Measurements from ENCODE around the gene TLN1. TPM values are rescaled to one million over a fixed set of nuclear protein-coding genes. Genes with fewer than 3 reads are reported as not detected.
A peak's percentile ranks its signal among the peaks of the same experiment; 100 is the strongest.

The TLN1 gene
- total RNA-seq, 2 donors from 2014 or later: 816 to 836 TPM

DNA sequence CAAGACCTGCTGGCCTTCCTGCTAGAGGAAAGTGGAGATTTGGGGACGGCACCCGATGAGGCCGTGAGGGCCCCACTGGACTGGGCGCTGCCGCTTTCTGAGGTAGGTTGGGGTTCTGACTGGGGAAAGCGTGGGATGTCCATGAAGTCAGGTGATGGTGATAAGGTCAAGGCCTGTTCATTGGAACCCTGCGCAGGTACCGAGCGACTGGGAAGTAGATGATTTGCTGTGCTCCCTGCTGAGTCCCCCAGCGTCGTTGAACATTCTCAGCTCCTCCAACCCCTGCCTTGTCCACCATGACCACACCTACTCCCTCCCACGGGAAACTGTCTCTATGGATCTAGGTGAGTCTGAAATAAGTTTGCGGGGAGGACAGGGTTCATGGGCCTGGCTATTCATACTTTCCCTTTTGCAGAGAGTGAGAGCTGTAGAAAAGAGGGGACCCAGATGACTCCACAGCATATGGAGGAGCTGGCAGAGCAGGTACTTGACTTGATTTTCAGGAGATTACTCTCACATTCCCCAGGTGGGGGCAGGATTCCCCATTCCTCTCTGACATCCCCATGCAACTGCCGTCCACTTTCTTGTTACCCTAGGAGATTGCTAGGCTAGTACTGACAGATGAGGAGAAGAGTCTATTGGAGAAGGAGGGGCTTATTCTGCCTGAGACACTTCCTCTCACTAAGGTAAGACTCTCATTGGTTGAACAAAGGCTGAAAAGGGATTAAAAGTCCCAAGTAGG lies 976 bp upstream of the TLN1 start:
- intact Hi-C loops (cut with DNase I): no loop called here
- no peak for DNase-seq (ENCODE audit: low spot score)

DNA sequence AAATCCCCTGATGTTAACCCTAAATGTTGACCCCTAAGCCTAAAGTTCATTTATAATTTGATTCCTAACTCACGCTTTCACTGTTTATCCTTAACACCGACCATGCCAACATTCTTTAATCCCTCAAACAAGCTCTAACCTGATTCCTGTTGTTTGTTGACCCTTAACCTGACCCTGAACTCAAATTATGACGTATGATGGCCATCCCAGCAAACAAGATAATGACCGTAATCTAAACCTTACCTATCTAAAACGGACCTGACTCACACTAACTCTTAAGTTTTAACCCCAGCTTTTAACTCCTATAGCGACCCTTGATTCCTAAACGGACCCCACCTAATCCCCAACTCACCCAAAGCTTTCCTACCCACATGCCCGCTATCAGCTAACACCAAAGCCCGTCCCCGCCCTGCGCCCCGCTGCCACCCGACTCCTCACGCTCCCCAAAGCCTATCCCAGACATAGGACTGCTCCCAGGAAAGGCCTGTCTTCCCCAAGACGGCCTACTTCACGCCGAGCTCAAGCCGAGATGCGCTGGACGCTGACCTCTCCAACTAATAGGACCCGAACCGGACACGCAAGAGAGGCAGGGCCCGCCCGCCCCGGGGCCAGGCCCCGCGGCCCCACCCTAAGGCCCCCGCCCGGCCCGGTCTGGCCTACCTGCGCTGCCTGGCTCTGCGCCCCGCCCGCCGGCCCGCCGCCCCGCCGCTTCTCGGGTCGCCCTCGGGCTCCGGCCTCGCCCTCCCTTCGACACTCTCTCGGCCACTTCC lies 395 bp downstream of the TLN1 start:
- DNase-seq (ENCODE audit: low spot score): no peak
- intact Hi-C loops (cut with DNase I): no loop called here

- intact Hi-C loops (cut with DNase I): no loop called here
Measured at GRCh38 chr9:35730486-35730854, 1.5 kb downstream of the TLN1 start.

GRCh38 chr9:35729700-35730485 lies 2.1 kb downstream of the TLN1 start:
- peak; percentile 89 for DNase-seq (ENCODE audit: low spot score)
- intact Hi-C loops (cut with DNase I): loop anchor here in 1 of 2 donors (2.0 to 5.0 kb wide), 2 partner anchors 35 to 68 kb away; no protein-coding TSS in a partner anchor

More at GRCh38 chr9:35730486-35730854, 1.5 kb downstream of the TLN1 start:
- DNase-seq (ENCODE audit: low spot score): no peak

- intact Hi-C loops (cut with DNase I): loop anchor here in 1 of 2 donors (2.0 to 5.0 kb wide), 2 partner anchors 34 to 67 kb away; no protein-coding TSS in a partner anchor
- no peak for DNase-seq (ENCODE audit: low spot score)
Measured at GRCh38 chr9:35729101-35729500, 2.9 kb downstream of the TLN1 start.

DNA sequence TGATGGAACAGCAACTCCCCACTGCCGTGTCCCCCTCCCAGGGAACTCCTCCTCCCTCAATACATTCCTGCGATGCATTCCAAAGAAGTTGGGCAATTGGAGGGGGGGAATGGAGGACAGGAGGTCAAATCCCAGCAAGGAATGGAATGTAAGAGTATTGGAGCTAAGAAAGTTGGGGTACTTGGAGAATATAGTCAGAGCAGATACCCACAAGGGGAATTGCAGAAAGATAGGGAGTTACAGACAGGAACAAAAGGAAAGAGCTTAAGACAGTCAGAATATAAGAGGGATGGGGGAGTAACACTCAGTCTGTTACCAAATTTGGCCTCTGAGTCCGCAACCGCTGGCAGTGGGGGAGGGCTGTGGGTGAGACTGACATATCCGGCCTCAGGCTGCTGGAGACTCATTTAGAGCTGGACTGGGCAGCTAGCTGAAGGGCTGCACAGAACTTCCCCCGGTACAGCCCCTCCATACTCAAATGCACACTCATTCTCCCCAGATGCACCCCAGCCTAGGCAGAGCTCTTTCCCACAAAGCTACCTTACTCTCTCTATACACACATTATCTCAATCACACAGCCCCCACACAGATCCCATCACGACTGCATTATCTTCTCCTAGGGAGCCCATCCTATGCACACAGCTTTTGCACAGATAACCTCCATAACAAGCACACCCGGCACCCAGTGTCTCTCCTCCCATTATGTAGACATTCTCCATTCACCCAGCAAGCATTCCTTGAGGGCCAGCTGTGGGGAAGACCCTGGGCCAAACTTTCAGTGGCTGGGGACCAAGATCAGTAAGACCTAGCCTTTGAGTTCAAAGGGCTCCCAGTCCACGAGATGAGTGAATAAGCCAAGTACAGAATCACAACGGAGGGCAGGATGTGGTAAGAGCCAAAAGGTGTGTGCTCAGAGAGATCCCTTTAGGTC lies 3.7 kb downstream of the TLN1 start:
- DNase-seq (ENCODE audit: low spot score): peak; percentile 93
- intact Hi-C loops (cut with DNase I): loop anchor here in 1 of 2 donors (2.0 to 5.0 kb wide), 2 partner anchors 34 to 66 kb away; no protein-coding TSS in a partner anchor

DNA sequence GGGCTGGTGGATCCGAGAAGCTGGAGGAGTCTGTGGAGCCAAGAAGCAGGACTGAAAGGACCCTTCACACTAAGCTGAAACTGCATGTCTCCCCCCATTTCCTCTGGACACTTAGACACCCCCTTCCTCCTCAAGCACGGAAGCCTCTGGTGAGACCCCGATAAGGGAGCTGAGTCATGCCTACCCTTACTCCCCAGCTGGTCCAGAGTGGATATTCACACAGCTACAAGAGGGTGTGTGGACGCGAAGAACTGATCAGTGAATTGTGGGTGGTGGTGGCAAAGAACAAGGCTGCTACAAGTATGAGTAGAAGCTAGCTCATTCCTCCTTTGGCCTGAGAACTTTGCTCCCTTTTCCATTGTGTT lies 4.3 kb downstream of the TLN1 start:
- intact Hi-C loops (cut with DNase I): loop anchor here in 1 of 2 donors (2.0 to 5.0 kb wide), 2 partner anchors 33 to 65 kb away; no protein-coding TSS in a partner anchor
- no peak for DNase-seq (ENCODE audit: low spot score)

DNA sequence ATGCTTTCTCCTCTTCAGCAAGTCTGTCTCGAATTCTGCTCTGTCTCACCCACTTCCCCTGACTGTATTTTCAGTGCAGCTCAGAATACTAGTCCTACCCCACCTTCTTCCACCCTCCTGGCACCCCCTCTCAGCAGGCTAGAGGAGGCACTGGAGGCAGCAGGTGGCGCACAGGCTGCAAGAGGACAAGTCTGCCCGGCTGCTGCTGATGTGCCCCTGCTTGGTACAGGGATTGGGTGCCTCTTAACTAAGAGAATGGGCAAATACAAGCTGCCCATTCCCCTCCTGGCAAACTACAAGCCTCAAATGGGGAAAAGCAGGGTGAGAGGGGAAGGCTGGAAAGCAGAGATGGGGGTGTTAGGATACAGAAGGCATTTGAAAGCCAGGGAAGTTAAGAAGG lies 5.1 kb downstream of the TLN1 start:
- intact Hi-C loops (cut with DNase I): loop anchor here in 1 of 2 donors (5.0 kb wide), 1 partner anchor 65 kb away; no protein-coding TSS in a partner anchor
- no peak for DNase-seq (ENCODE audit: low spot score)

DNA sequence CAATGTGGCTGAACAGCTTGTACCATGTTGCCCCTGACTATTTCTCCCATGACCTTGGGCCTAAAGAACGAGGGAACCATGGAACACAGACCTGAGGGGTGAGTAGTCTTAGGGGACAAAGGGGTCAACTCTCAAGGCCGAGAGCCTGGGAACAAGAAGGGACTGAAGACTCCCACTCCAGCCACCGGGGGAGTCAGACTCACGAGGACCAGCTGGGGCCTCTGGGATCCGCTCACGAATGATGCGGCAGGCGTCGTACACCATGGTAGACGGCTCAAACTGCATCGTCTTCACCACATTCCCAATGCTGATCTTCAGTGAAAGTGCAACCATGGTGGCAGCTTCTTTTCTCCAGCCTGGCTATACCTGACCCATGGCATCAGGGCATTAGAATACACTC lies 6.6 kb downstream of the TLN1 start:
- no peak for DNase-seq (ENCODE audit: low spot score)
- intact Hi-C loops (cut with DNase I): loop anchor here in 1 of 2 donors (5.0 kb wide), 1 partner anchor 63 kb away; no protein-coding TSS in a partner anchor

GRCh38 chr9:35723908-35724307 lies 8.1 kb downstream of the TLN1 start:
- intact Hi-C loops (cut with DNase I): loop anchor here in 1 of 2 donors (2.0 kb wide), 1 partner anchor 21 kb away; no protein-coding TSS in a partner anchor

DNA sequence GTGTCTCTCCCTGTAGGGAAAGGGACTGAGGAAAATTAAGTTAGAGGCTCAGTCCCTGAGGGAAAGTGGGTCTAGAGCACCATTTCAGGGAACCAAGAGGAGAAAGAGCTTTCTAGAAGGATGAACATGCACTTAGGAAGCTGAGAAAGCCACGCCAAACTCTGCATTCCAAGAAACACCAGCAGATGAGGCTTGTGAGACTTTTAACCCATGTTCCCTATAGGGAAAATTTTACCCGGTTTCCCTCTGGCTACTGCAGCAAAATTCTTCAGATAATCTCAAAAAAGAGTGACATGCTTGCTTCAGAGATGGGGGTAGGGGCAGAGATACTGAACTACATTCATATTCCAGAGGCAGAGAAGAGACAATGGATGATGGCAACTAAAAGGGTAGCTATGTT lies 8.6 kb downstream of the TLN1 start:
- DNase-seq (ENCODE audit: low spot score): no peak
- intact Hi-C loops (cut with DNase I): loop anchor here in 1 of 2 donors (2.0 kb wide), 1 partner anchor 21 kb away; no protein-coding TSS in a partner anchor

More at GRCh38 chr9:35723908-35724307, 8.1 kb downstream of the TLN1 start:
- no peak for DNase-seq (ENCODE audit: low spot score)

DNA sequence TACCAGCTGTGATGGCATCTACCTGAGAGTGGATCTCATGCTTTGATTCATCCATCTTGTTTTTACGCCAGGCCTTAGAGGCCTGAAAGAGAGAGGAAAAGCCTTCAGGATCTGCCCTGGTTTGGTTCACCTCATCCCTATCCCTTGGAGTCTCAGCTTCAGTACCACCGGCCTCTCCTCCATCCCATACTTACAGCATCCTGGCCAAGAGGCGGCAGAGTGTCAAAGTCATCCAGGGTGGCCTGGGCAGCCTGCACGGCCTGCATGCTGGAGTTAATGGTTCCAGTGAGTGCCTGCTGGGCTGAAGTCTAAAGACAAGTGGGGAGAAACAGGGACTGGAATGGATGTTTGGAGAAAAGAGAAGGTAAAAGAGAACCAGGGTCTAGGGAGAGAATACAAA lies 12.4 kb downstream of the TLN1 start:
- no peak for DNase-seq (ENCODE audit: low spot score)
- intact Hi-C loops (cut with DNase I): no loop called here

DNA sequence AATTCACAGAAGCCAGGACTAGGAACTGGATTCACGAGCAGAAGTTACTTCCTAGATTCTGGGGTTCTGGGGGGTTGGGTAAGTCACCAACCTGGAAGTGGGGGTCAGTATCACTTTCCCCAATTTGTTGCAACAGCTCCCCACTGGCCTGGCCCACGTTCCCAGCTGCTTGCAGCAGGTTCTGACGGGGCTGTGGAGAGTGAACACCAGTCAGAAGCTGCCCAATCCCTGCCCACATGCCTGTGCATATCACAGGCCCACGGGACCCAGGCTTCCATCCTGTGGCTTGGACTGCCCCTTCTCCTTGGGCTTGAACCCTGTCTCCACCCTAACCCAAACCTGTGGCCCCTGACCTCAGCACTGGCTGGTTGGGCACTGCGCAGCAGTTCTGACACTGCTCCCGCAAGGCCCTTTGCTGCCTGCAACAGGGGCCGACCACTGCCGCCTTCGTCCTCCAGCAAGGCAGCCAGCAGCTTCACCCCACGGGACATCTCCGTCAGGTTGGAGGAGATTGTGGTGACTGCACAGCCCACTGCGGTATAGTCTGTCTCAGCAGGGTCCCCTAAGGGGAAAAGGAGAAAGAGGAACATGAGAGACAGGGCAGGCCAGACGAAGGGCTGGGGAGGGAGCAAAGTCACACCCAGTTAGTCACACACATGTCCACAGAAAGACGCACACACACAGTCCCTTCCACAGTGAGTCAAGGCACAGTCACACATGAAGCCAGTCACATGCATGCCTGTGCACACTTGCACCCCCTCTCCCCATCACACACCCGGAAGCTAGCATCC lies 13.1 kb downstream of the TLN1 start:
- intact Hi-C loops (cut with DNase I): no loop called here
- no peak for DNase-seq (ENCODE audit: low spot score)

DNA sequence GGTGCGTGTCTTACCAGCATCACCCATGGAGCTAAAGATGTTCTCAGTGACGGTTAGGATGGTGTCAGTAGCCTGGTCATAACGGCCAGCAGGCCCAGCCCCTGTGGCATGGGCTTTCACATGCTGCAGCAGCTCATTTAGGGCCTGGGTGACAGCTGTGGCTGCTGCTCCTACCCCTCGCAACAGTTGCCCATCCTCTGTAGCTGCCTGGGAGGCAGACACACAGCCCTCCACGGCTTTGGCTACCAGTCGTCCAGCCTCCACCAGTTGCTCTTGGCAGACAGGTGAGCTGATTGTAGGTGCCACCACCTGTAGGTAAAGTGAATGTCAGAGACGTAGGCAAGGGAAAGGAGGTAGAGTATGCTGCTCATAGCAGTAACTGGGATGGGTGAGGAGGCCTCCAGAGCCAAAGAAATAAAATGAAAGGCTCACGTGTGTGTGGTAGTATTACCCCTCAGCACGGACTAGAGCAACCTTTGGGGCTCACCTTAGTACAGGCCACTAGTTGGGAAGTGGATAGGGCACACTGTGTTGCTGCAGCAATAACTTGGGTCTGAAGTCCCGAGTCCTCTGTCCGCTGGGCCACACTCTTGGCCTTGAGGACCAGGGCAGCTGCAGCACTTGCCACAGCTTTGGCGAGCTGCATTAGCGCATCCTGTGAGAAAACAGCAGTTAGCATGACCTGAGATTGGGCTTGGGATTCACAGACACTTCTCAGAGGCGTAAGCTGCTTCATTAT lies 14.7 kb downstream of the TLN1 start:
- intact Hi-C loops (cut with DNase I): no loop called here
- DNase-seq (ENCODE audit: low spot score): peak; percentile 58

GRCh38 chr9:35716230-35716629 lies 15.8 kb downstream of the TLN1 start:
- intact Hi-C loops (cut with DNase I): no loop called here
- DNase-seq (ENCODE audit: low spot score): peak; percentile 62

- intact Hi-C loops (cut with DNase I): no loop called here
- DNase-seq (ENCODE audit: low spot score): no peak
Measured at GRCh38 chr9:35714579-35715252, 17.3 kb downstream of the TLN1 start.
